B cell (primary cell): ENCODE results near the gene EGLN3. TPM values are rescaled to one million over a fixed set of nuclear protein-coding genes. Genes with fewer than 3 reads are reported as not detected.

ENCODE experiments used
- ATAC-seq: fragments of 200-7000 bp; cut with Tn5 transposase; one replicate; pipeline ENCODE4 v1.10.0; 2021; ENCODE audit warnings: low read depth, mild to moderate bottlenecking, moderate number of reproducible peaks, moderate library complexity
- CTCF ChIA-PET: fragments of 350-600 bp; sonication (Branson Sonifier 250); formaldehyde crosslinking; loops from one replicate; lab custom pipeline; 2021; ENCODE audit warnings: antibody characterized with exemption, inconsistent platforms; lab: Charles Lee
- POLR2A ChIA-PET: fragments of 350-600 bp; sonication (Branson Sonifier 250); formaldehyde crosslinking; loops from one replicate; lab custom pipeline; 2021; ENCODE audit warnings: antibody characterized with exemption; lab: Charles Lee
- DNase-seq: peaks from one replicate; pipeline ENCODE4 v3.0.0; 2013
- H2AFZ ChIP-seq: 2 replicates; pipeline ENCODE4 v1.6.1; 2012; ENCODE audit warnings: mild to moderate bottlenecking, low read depth, low read length; ENCODE audit not compliant: insufficient read depth, poor library complexity, severe bottlenecking
- H3K27ac ChIP-seq, 2 donors: 1 replicate in 1 of 2; 2 replicates in 1 of 2; pipeline ENCODE4 v1.5.1; 2012 to 2013; ENCODE audit warnings: low read length in 2 of 2, mild to moderate bottlenecking in 2 of 2, moderate library complexity in 1 of 2
- H3K27me3 ChIP-seq, 4 experiments: fragments of 200-600 bp in 1 of 4; sonication (generic) in 1 of 4; replicated peaks in 1 of 4; 1 replicate in 2 of 4; 2 replicates in 2 of 4; pipeline versions ENCODE4 v1.6.1 to v1.7.0; 2013 to 2016; ENCODE audit warnings: low read length in 3 of 4, mild to moderate bottlenecking in 2 of 4, mixed read lengths in 1 of 4, moderate library complexity in 1 of 4; ENCODE audit not compliant: insufficient read depth in 4 of 4, control insufficient read depth in 3 of 4; ENCODE audit errors: control extremely low read depth in 1 of 4
- H3K36me3 ChIP-seq, 2 experiments: replicated peaks in 1 of 2; 1 replicate in 1 of 2; 2 replicates in 1 of 2; pipeline versions ENCODE4 v1.6.1 to v1.7.1; 2013; ENCODE audit warnings: low read length in 1 of 2; ENCODE audit not compliant: insufficient read depth in 2 of 2, control insufficient read depth in 1 of 2; ENCODE audit errors: control extremely low read depth in 1 of 2, extremely low read depth in 1 of 2
- H3K4me1 ChIP-seq, 2 donors: fragments of 200-600 bp in 1 of 2; sonication (generic) in 1 of 2; 1 replicate in 1 of 2; 2 replicates in 1 of 2; pipeline versions ENCODE4 v1.5.1 to v1.6.1; 2013 to 2017; ENCODE audit warnings: low read length in 2 of 2; ENCODE audit not compliant: control insufficient read depth in 2 of 2, insufficient read depth in 2 of 2
- H3K4me2 ChIP-seq: replicated peaks from 2 replicates; pipeline ENCODE3; 2012; ENCODE audit warnings: mild to moderate bottlenecking, low read depth, low read length; ENCODE audit not compliant: poor library complexity, severe bottlenecking
- H3K4me3 ChIP-seq, 5 experiments: fragments of 200-600 bp in 1 of 5; sonication (generic) in 1 of 5; 1 replicate in 3 of 5; 2 replicates in 2 of 5; pipeline versions ENCODE4 v1.5.1 to v1.7.0; 2011 to 2016; ENCODE audit warnings: low read length in 4 of 5, mild to moderate bottlenecking in 4 of 5, low read depth in 2 of 5, control low read depth in 1 of 5, moderate library complexity in 1 of 5; ENCODE audit not compliant: insufficient read depth in 1 of 5; ENCODE audit errors: control extremely low read depth in 1 of 5, extremely low read depth in 1 of 5
- H3K79me2 ChIP-seq: fragments of 200-600 bp; sonication (generic); one replicate; pipeline ENCODE4 v1.6.0; 2016; ENCODE audit warnings: low read length; ENCODE audit not compliant: control insufficient read depth, insufficient read depth
- H3K9ac ChIP-seq: fragments of 200-600 bp; sonication (generic); 2 replicates; pipeline ENCODE4 v1.6.1; 2017; ENCODE audit warnings: mild to moderate bottlenecking, low read length, moderate library complexity
- H3K9me3 ChIP-seq, 3 donors: one replicate each; pipeline versions ENCODE4 v1.6.1 to v1.7.1; 2013; ENCODE audit warnings: low read length in 2 of 3; ENCODE audit not compliant: control insufficient read depth in 2 of 3, insufficient read depth in 1 of 3; ENCODE audit errors: control extremely low read depth in 1 of 3
- H4K20me1 ChIP-seq: 2 replicates; pipeline ENCODE4 v1.6.0; 2012; ENCODE audit warnings: mild to moderate bottlenecking, low read length; ENCODE audit not compliant: insufficient read depth, control insufficient read depth, poor library complexity, severe bottlenecking
- H3K27ac Mint-ChIP-seq: one replicate; pipeline ENCODE4 v1.8.0; 2021; ENCODE audit warnings: mixed read lengths
- H3K27me3 Mint-ChIP-seq: one replicate; pipeline ENCODE4 v1.8.0; 2021; ENCODE audit warnings: mixed read lengths
- H3K4me1 Mint-ChIP-seq: one replicate; pipeline ENCODE4 v1.8.0; 2021; ENCODE audit warnings: mixed read lengths
- H3K4me3 Mint-ChIP-seq: one replicate; pipeline ENCODE4 v1.8.0; 2021; ENCODE audit warnings: mixed read lengths
- H3K9me3 Mint-ChIP-seq: one replicate; pipeline ENCODE4 v1.8.0; 2022; ENCODE audit warnings: mixed read lengths; ENCODE audit not compliant: insufficient read depth
- EZH2 ChIP-seq: IDR thresholded peaks from 2 replicates; pipeline ENCODE4 v1.6.1; 2012; ENCODE audit warnings: borderline replicate concordance, low read depth, mild to moderate bottlenecking, moderate library complexity, low read length; ENCODE audit not compliant: insufficient read depth, poor library complexity, severe bottlenecking
- WGBS: methylation state at CpG from one replicate; pipeline ENCODE4 v1.1.5; 2013; ENCODE audit warnings: missing lambda C conversion rate; ENCODE audit not compliant: insufficient coverage; 5-methylcytosine and 5-hydroxymethylcytosine counted together
- intact Hi-C: fragments of 100-400 bp; cut with micrococcal nuclease; formaldehyde crosslinking; loops from one replicate; pipeline ENCODE4 v1.10.0; 2022
- polyA plus RNA-seq: library from polyadenylated mRNA; depleted of rRNA; stranded (reverse); fragments of >200 nt; gene quantifications from 2 replicates; pipeline ENCODE4 v1.2.3, GENCODE V29; 2012
- total RNA-seq, 2 donors: library from RNA; stranded (reverse); fragments of 120-200 nt in 1 of 2; gene quantifications; 1 replicate in 1 of 2; 2 replicates in 1 of 2; pipeline versions ENCODE4 v1.2.3 to v1.2.4, GENCODE V29; 2013 to 2022
- TF ChIP-seq, protein P1 (sequence below): fragments of 200-600 bp; IDR thresholded peaks from one replicate; pipeline ENCODE4 v1.8.0; 2022; ENCODE audit warnings: antibody characterized with exemption, mild to moderate bottlenecking

Gene EGLN3
- total and polyA plus RNA-seq, 2 donors (not counting 1 experiment from before 2014, with no cell fraction given): 0.69 to 1.7 TPM

DNA sequence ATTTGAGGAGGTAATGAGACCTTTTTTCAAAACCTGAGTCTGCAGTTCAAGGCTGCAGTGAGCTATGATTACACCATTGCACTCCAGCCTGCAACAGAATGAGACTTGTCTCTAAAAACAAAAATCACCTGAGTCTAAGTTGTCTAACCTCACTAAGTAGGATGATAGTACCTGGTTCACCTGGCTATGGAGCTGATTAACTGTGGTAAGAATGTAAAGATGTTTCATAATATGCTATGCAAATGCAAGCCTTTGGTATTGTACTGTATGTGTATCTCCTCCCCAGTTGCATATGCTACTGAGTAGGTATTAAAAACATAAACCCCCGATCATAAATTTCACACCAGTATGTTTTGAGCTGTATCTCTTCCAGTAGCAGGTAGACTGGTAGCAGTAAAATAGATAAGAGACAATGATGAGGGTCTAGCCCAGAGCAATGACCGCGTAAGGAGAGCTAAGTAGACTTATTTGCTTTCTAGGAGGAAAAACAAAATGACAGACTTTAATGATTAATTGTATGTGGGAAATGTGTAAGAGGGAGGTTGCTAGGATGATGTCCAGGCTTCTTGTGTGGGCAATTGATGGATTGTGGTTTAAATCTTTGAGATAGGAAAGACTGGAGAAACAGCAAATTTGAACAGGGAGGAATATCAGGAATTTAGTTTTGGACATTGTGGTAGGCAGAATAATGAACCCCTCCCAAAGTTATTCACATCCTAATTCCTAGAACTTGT lies 41.6 kb upstream of the EGLN3 start:
- H4K20me1 ChIP-seq: no peaks in the 10 kb centered on the region
- Mint-ChIP-seq H3K27ac (no peak overlapping the region), H3K4me1 (no peaks in the 10 kb centered on the region), H3K9me3 (no peaks in the 10 kb centered on the region), H3K27me3 (peaks cover 4% of the 10 kb centered on the region), H3K4me3 (no peak overlapping the region)
- no peak overlapping the region for H3K4me2 ChIP-seq
- POLR2A ChIA-PET: no interaction called here
- H2AFZ ChIP-seq: no peak overlapping the region
- no peak overlapping the region for H3K4me3 ChIP-seq
- H3K27me3 ChIP-seq: peaks cover 0 to 4% (median 0%) of the 10 kb centered on the region in 4 experiments
- ATAC-seq (no peak), DNase-seq (no peak)
- no peaks in the 10 kb centered on the region for H3K9me3 ChIP-seq
- H3K36me3 ChIP-seq: no peaks in the 10 kb centered on the region
- TF ChIP-seq, protein P1, sequence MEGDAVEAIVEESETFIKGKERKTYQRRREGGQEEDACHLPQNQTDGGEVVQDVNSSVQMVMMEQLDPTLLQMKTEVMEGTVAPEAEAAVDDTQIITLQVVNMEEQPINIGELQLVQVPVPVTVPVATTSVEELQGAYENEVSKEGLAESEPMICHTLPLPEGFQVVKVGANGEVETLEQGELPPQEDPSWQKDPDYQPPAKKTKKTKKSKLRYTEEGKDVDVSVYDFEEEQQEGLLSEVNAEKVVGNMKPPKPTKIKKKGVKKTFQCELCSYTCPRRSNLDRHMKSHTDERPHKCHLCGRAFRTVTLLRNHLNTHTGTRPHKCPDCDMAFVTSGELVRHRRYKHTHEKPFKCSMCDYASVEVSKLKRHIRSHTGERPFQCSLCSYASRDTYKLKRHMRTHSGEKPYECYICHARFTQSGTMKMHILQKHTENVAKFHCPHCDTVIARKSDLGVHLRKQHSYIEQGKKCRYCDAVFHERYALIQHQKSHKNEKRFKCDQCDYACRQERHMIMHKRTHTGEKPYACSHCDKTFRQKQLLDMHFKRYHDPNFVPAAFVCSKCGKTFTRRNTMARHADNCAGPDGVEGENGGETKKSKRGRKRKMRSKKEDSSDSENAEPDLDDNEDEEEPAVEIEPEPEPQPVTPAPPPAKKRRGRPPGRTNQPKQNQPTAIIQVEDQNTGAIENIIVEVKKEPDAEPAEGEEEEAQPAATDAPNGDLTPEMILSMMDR: no peak
- TF ChIP-seq EZH2: no peak
- CTCF ChIA-PET: interaction anchor here (0.6 kb wide), 1 partner anchor 200 kb away, joined by 6 read pairs; no protein-coding TSS in a partner anchor
- intact Hi-C loops: no loop called here
- no peak overlapping the region for H3K27ac ChIP-seq
- H3K9ac ChIP-seq: no peak overlapping the region
- no peaks in the 10 kb centered on the region for H3K79me2 ChIP-seq
- 100% methylated on average over 2 of the region's 3 CpGs for WGBS
- H3K4me1 ChIP-seq: no peaks in the 10 kb centered on the region

DNA sequence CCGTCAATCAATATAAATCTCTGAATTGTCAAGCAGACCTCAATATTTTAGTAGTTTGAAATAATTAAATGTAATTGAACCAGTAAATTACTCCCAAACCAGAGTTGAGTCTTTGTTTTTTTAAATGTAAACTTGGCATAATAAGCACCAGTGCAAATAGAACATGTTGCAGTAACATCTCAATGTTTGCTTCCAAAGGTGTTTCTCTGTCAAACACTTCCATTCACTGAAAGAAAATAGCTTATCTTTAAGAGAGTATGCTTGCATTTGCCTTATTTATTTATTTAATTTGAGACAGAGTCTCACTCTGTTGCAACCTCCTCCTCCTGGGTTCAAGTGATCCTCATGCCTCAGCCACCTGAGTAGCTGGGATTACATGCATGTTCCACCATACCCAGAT lies 39.9 kb upstream of the EGLN3 start:
- no peaks in the 10 kb centered on the region for H3K4me1 Mint-ChIP-seq
- no peaks in the 10 kb centered on the region for H3K36me3 ChIP-seq
- TF ChIP-seq EZH2: no peak
- TF ChIP-seq, protein P1: no peak
- ChIA-PET POLR2A (no interaction called here), CTCF (no interaction called here)
- DNase-seq: no peak
- ATAC-seq: no peak
- H3K9me3 ChIP-seq: no peaks in the 10 kb centered on the region
- no peaks in the 10 kb centered on the region for H3K27me3 Mint-ChIP-seq
- intact Hi-C loops: no loop called here
- no peaks in the 10 kb centered on the region for H4K20me1 ChIP-seq
- H3K27me3 ChIP-seq: peaks cover 0 to 4% (median 0%) of the 10 kb centered on the region in 4 experiments
- WGBS: no CpG with 5 or more reads among the region's 1 CpG
- no peaks in the 10 kb centered on the region for H3K4me1 ChIP-seq
- H3K79me2 ChIP-seq: no peaks in the 10 kb centered on the region
- no peak overlapping the region for H3K27ac Mint-ChIP-seq
- no peak overlapping the region for H3K27ac ChIP-seq
- H3K9ac ChIP-seq: no peak overlapping the region
- H2AFZ ChIP-seq: no peak overlapping the region
- no peak overlapping the region for H3K4me2 ChIP-seq
- H3K4me3 Mint-ChIP-seq: no peak overlapping the region
- no peaks in the 10 kb centered on the region for H3K9me3 Mint-ChIP-seq
- no peak overlapping the region for H3K4me3 ChIP-seq
